PC-3 (cell line): ENCODE measurements around the gene RAB18.

ENCODE experiments used
- CTCF ChIP-seq: fragments of 300-600 bp; sonication (generic); conservative IDR thresholded peaks from 2 replicates; pipeline ENCODE4 v1.5.1; 2017; ENCODE audit warnings: antibody characterized with exemption, low read depth, mild to moderate bottlenecking, low read length
- EZH2 ChIP-seq: fragments of 300-600 bp; sonication (generic); IDR thresholded peaks from one replicate; pipeline ENCODE4 v1.6.1; 2017; ENCODE audit warnings: antibody characterized with exemption, mild to moderate bottlenecking, low read length; ENCODE audit not compliant: unreplicated experiment
- EZH2phosphoT487 ChIP-seq: fragments of 300-600 bp; sonication (generic); IDR thresholded peaks from 2 replicates; pipeline ENCODE4 v1.6.1; 2018; ENCODE audit warnings: mild to moderate bottlenecking, antibody characterized with exemption, low read length, borderline replicate concordance

- TF ChIP-seq CTCF (no peak), EZH2 (no peak), EZH2phosphoT487 (no peak)
These were observed 36.6 kb downstream of the RAB18 start for GRCh38 chr10:27540672-27541071.
